ENCODE data around the gene TPSD1. TPM values are rescaled to one million over a fixed set of nuclear protein-coding genes. Genes with fewer than 3 reads are reported as not detected.
A peak's percentile ranks its signal among the peaks of the same experiment; 100 is the strongest.
"Not testable (repeated sequence)": the region's sequence is repeated elsewhere in the genome, so short reads cannot be mapped to it uniquely, and the experiment has no call there.

Gene TPSD1
- total RNA-seq, 1 donor from 2014 or later = 0.51 TPM

GRCh38 chr16:1241081-1241480, 14.8 kb upstream of the TPSD1 start:
- not testable (repeated sequence) for DNase-seq

GRCh38 chr16:1243363-1243762, 12.5 kb upstream of the TPSD1 start:
- not testable (repeated sequence) for DNase-seq

GRCh38 chr16:1243907-1244850, 11.7 kb upstream of the TPSD1 start:
- peak; percentile 12 for DNase-seq

- no peak for DNase-seq
Observed at GRCh38 chr16:1244881-1245280, 11.0 kb upstream of the TPSD1 start.

GRCh38 chr16:1245452-1246020, 10.3 kb upstream of the TPSD1 start:
- DNase-seq = no peak

- DNase-seq = not testable (repeated sequence)
Observed at GRCh38 chr16:1247903-1248537, 7.8 kb upstream of the TPSD1 start.

GRCh38 chr16:1249031-1249755, 6.7 kb upstream of the TPSD1 start:
- not testable (repeated sequence) for DNase-seq

- DNase-seq = not testable (repeated sequence)
Observed at GRCh38 chr16:1253701-1254364, 2.0 kb upstream of the TPSD1 start.

- not testable (repeated sequence) for DNase-seq
Observed at GRCh38 chr16:1254821-1255220, 1.0 kb upstream of the TPSD1 start.

- not testable (repeated sequence) for DNase-seq
Observed at GRCh38 chr16:1256296-1256873, 516 bp downstream of the TPSD1 start.

GRCh38 chr16:1256874-1257322, 1.0 kb downstream of the TPSD1 start:
- DNase-seq = no peak

GRCh38 chr16:1257561-1258224, 1.8 kb downstream of the TPSD1 start:
- DNase-seq = no peak

GRCh38 chr16:1258225-1258600, 2.3 kb downstream of the TPSD1 start:
- no peak for DNase-seq

- DNase-seq = peak; percentile 22
Observed at GRCh38 chr16:1258906-1259759, 3.3 kb downstream of the TPSD1 start.

GRCh38 chr16:1259760-1260068, 3.8 kb downstream of the TPSD1 start:
- DNase-seq = no peak

- no peak for DNase-seq
Observed at GRCh38 chr16:1260101-1260680, 4.3 kb downstream of the TPSD1 start.

GRCh38 chr16:1261131-1261892, 5.4 kb downstream of the TPSD1 start:
- no peak for DNase-seq

GRCh38 chr16:1262210-1262845, 6.5 kb downstream of the TPSD1 start:
- no peak for DNase-seq
